Measurements from ENCODE around the gene SOS2.

GRCh38 chr14:50173891-50174290 is 57.5 kb downstream of the SOS2 start:
- TF ChIP-seq EZH2phosphoT487 (IDR thresholded peaks at IDR 0.05; ENCODE audit: borderline replicate concordance, low read length) (no peak), CTCF (IDR thresholded peaks at IDR 0.05; ENCODE audit: low read depth, low read length, poor library complexity, severe bottlenecking) (no peak)
